Left ventricle myocardium inferior (tissue), 1 donor: ENCODE measurements around the gene PRKD1. TPM values are rescaled to one million over a fixed set of nuclear protein-coding genes. Genes with fewer than 3 reads are reported as not detected.

Experiments
- DNase-seq: peaks from one replicate; pipeline ENCODE4 v3.0.0-alpha.2; 2020
- H3K27ac ChIP-seq: fragments of 200-600 bp; replicated peaks from 2 replicates; pipeline ENCODE4 v1.8.0; 2021
- H3K27me3 ChIP-seq: fragments of 200-600 bp; 2 replicates; pipeline ENCODE4 v1.8.0; 2021; ENCODE audit warnings: low read depth
- H3K36me3 ChIP-seq: fragments of 200-600 bp; 2 replicates; pipeline ENCODE4 v1.8.0; 2021
- H3K4me1 ChIP-seq: fragments of 200-600 bp; 2 replicates; pipeline ENCODE4 v1.8.0; 2021
- H3K4me3 ChIP-seq: fragments of 200-600 bp; 2 replicates; pipeline ENCODE4 v1.8.0; 2021; ENCODE audit warnings: mild to moderate bottlenecking, moderate library complexity
- H3K9me3 ChIP-seq: fragments of 200-600 bp; replicated peaks from 2 replicates; pipeline ENCODE4 v1.8.0; 2021
- CTCF ChIP-seq: fragments of 200-600 bp; IDR thresholded peaks from 2 replicates; pipeline ENCODE4 v1.8.0; 2021; ENCODE audit warnings: antibody characterized with exemption, mild to moderate bottlenecking, borderline replicate concordance
- intact Hi-C: fragments of 100-400 bp; cut with micrococcal nuclease; formaldehyde crosslinking; loops from one replicate; pipeline ENCODE4 v1.11.0; 2022
- total RNA-seq: library from RNA; stranded (reverse); fragmentation: NEBNext Ultra II Directional; extraction: Animal tissue kit (Norgen Biotek cat#: 25700); gene quantifications from one replicate; pipeline ENCODE4 v1.2.1, GENCODE V29; 2021
- donor health status: DM: no; HTN: yes; CAD: no; lungs with severe emphysema.

Gene PRKD1
- total RNA-seq, 1 donor from 2014 or later: 3.1 TPM

- no peak overlapping the region for H3K27ac ChIP-seq
- H3K27me3 ChIP-seq: peaks cover 7% of the 10 kb centered on the region
- H3K4me1 ChIP-seq: no peaks in the 10 kb centered on the region
- DNase-seq: no peak
- TF ChIP-seq CTCF: no peak
- intact Hi-C loops: no loop called here
- H3K4me3 ChIP-seq: no peak overlapping the region
- no peaks in the 10 kb centered on the region for H3K9me3 ChIP-seq
- no peaks in the 10 kb centered on the region for H3K36me3 ChIP-seq
Measured at GRCh38 chr14:29527286-29527685, 400.4 kb downstream of the PRKD1 start.
